ENCODE results near the gene DACT2. TPM values are rescaled to one million over a fixed set of nuclear protein-coding genes. Genes with fewer than 3 reads are reported as not detected.

The DACT2 gene
- total RNA-seq, 1 experiment from 2014 or later = 4.9 TPM

GRCh38 chr6:168258795-168259194 is 60.8 kb downstream of the DACT2 start:
- Mint-ChIP-seq H3K27me3 (ENCODE audit: low read depth) (no peaks in the 10 kb centered on the region), H3K4me1 (no peaks in the 10 kb centered on the region), H3K36me3 (peaks cover 11% of the 10 kb centered on the region), H3K9me3 (peaks cover 25% of the 10 kb centered on the region), H3K4me3 (no peak overlapping the region), H3K27ac (no peak overlapping the region)
- DNase-seq (ENCODE audit: low spot score) = no peak
- no peak for ATAC-seq
- ChIA-PET POLR2A (no interaction called here), CTCF (no interaction called here)
- TF ChIP-seq RORB (CRISPR knock-in tag; IDR thresholded peaks at IDR 0.05) (no peak), ETV6 (CRISPR knock-in tag; IDR thresholded peaks at IDR 0.05) (no peak), NR2C2 (CRISPR knock-in tag; IDR thresholded peaks at IDR 0.05) (no peak), MLX (CRISPR knock-in tag; IDR thresholded peaks at IDR 0.05) (no peak), NFATC4 (CRISPR knock-in tag; IDR thresholded peaks at IDR 0.05) (no peak)
- TF ChIP-seq, protein P1, sequence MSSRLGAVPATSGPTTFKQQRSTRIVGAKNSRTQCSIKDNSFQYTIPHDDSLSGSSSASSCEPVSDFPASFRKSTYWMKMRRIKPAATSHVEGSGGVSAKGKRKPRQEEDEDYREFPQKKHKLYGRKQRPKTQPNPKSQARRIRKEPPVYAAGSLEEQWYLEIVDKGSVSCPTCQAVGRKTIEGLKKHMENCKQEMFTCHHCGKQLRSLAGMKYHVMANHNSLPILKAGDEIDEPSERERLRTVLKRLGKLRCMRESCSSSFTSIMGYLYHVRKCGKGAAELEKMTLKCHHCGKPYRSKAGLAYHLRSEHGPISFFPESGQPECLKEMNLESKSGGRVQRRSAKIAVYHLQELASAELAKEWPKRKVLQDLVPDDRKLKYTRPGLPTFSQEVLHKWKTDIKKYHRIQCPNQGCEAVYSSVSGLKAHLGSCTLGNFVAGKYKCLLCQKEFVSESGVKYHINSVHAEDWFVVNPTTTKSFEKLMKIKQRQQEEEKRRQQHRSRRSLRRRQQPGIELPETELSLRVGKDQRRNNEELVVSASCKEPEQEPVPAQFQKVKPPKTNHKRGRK (CRISPR knock-in tag; IDR thresholded peaks at IDR 0.05; ENCODE audit: borderline replicate concordance) = no peak
- TF ChIP-seq, protein P2, sequence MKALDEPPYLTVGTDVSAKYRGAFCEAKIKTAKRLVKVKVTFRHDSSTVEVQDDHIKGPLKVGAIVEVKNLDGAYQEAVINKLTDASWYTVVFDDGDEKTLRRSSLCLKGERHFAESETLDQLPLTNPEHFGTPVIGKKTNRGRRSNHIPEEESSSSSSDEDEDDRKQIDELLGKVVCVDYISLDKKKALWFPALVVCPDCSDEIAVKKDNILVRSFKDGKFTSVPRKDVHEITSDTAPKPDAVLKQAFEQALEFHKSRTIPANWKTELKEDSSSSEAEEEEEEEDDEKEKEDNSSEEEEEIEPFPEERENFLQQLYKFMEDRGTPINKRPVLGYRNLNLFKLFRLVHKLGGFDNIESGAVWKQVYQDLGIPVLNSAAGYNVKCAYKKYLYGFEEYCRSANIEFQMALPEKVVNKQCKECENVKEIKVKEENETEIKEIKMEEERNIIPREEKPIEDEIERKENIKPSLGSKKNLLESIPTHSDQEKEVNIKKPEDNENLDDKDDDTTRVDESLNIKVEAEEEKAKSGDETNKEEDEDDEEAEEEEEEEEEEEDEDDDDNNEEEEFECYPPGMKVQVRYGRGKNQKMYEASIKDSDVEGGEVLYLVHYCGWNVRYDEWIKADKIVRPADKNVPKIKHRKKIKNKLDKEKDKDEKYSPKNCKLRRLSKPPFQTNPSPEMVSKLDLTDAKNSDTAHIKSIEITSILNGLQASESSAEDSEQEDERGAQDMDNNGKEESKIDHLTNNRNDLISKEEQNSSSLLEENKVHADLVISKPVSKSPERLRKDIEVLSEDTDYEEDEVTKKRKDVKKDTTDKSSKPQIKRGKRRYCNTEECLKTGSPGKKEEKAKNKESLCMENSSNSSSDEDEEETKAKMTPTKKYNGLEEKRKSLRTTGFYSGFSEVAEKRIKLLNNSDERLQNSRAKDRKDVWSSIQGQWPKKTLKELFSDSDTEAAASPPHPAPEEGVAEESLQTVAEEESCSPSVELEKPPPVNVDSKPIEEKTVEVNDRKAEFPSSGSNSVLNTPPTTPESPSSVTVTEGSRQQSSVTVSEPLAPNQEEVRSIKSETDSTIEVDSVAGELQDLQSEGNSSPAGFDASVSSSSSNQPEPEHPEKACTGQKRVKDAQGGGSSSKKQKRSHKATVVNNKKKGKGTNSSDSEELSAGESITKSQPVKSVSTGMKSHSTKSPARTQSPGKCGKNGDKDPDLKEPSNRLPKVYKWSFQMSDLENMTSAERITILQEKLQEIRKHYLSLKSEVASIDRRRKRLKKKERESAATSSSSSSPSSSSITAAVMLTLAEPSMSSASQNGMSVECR (CRISPR knock-in tag; IDR thresholded peaks at IDR 0.05; ENCODE audit: borderline replicate concordance) = no peak

DNA sequence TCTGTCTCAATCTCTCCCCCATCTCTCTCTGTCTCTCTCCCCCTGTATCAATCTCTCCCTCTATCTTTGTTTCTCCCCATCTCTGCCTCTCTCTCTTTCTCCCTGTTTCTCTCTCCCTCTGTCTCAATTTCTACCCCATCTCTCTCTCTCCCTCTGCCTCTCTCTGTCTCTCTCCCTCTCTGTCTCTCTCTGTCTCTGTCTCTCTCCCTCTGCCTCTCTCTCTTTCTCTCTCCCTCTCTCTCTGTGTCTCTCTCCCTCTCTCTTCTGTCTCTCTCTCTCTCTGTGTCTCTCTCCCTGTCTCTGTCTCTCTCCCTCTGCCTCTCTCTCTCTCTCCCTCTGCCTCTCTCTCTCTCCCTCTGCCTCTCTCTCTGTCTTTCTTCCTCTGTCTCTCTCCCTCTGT is 62.6 kb downstream of the DACT2 start:
- Mint-ChIP-seq H3K4me1 (no peaks in the 10 kb centered on the region), H3K36me3 (peaks cover 11% of the 10 kb centered on the region), H3K9me3 (peaks cover 25% of the 10 kb centered on the region), H3K4me3 (no peak overlapping the region), H3K27ac (no peak overlapping the region), H3K27me3 (ENCODE audit: low read depth) (no peaks in the 10 kb centered on the region; the same call in 1 of the 2 replicates)
- no peak for DNase-seq (ENCODE audit: low spot score)
- no peak for ATAC-seq
- TF ChIP-seq NFATC4 (CRISPR knock-in tag; IDR thresholded peaks at IDR 0.05) (no peak), NR2C2 (CRISPR knock-in tag; IDR thresholded peaks at IDR 0.05) (no peak), GABPB1 (CRISPR knock-in tag; IDR thresholded peaks at IDR 0.05) (no peak), ESRRA (CRISPR knock-in tag; IDR thresholded peaks at IDR 0.05; ENCODE audit: borderline replicate concordance) (no peak), RELA (CRISPR knock-in tag; IDR thresholded peaks at IDR 0.05; ENCODE audit: borderline replicate concordance) (no peak), CTCF (IDR thresholded peaks at IDR 0.05) (no peak), HMGA2 (CRISPR knock-in tag; IDR thresholded peaks at IDR 0.05) (no peak), RORB (CRISPR knock-in tag; IDR thresholded peaks at IDR 0.05) (no peak), IRF2 (CRISPR knock-in tag; IDR thresholded peaks at IDR 0.05; ENCODE audit: borderline replicate concordance, low read depth) (no peak), ZNF396 (CRISPR knock-in tag; IDR thresholded peaks at IDR 0.05; ENCODE audit: borderline replicate concordance) (no peak), ZMAT4 (CRISPR knock-in tag; IDR thresholded peaks at IDR 0.05) (no peak), SOX15 (CRISPR knock-in tag; IDR thresholded peaks at IDR 0.05) (no peak), TEAD1 (CRISPR knock-in tag; IDR thresholded peaks at IDR 0.05) (no peak)
- TF ChIP-seq, protein P3, sequence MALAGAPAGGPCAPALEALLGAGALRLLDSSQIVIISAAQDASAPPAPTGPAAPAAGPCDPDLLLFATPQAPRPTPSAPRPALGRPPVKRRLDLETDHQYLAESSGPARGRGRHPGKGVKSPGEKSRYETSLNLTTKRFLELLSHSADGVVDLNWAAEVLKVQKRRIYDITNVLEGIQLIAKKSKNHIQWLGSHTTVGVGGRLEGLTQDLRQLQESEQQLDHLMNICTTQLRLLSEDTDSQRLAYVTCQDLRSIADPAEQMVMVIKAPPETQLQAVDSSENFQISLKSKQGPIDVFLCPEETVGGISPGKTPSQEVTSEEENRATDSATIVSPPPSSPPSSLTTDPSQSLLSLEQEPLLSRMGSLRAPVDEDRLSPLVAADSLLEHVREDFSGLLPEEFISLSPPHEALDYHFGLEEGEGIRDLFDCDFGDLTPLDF (CRISPR knock-in tag; IDR thresholded peaks at IDR 0.05) = no peak
- TF ChIP-seq, protein P4, sequence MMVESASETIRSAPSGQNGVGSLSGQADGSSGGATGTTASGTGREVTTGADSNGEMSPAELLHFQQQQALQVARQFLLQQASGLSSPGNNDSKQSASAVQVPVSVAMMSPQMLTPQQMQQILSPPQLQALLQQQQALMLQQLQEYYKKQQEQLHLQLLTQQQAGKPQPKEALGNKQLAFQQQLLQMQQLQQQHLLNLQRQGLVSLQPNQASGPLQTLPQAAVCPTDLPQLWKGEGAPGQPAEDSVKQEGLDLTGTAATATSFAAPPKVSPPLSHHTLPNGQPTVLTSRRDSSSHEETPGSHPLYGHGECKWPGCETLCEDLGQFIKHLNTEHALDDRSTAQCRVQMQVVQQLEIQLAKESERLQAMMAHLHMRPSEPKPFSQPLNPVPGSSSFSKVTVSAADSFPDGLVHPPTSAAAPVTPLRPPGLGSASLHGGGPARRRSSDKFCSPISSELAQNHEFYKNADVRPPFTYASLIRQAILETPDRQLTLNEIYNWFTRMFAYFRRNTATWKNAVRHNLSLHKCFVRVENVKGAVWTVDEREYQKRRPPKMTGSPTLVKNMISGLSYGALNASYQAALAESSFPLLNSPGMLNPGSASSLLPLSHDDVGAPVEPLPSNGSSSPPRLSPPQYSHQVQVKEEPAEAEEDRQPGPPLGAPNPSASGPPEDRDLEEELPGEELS (CRISPR knock-in tag; IDR thresholded peaks at IDR 0.05) = no peak
- ChIA-PET POLR2A (no interaction called here), CTCF (no interaction called here)
